ENCODE measurements around the gene MMP24.
"Not testable (repeated sequence)": the region's sequence is repeated elsewhere in the genome, so short reads cannot be mapped to it uniquely, and the experiment has no call there.

Gene MMP24

DNA sequence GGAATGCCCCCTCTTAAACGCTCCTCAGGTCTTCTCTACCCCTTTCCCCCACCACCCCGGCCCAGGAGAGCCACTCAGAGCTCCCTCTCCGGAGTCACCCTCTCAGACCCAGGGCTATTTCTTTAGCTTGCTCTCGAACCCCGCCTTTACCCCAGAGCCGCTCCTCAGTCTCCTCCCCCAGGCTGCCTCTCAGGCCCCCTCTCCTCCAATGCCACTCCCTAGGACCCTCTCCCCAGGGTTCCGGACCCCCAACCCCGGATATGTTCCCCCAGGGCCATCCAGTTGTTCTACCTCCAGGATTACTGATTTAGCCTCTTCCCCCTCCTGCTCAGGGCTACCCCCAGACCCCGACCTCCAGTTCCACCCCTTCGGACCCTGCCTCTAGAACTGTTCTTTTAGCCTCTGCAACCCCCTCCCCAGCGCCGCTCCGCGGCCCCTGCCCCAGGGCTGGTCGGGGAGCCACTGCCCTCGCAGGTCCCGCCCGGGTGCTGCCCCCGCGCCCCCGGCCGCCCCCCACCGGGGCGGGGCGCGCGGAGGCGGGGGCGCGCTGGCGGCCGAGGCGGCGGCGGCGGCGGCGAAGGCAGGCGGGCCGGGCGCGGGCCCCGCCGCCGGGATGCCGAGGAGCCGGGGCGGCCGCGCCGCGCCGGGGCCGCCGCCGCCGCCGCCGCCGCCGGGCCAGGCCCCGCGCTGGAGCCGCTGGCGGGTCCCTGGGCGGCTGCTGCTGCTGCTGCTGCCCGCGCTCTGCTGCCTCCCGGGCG lies at the start of gene MMP24:
MMP24 (plus strand) TSS at position 565 of the 758 bp plus-strand sequence; CDS start at position 614, 49 bp downstream.
- no peak for DNase-seq (ENCODE audit: low read depth)

DNA sequence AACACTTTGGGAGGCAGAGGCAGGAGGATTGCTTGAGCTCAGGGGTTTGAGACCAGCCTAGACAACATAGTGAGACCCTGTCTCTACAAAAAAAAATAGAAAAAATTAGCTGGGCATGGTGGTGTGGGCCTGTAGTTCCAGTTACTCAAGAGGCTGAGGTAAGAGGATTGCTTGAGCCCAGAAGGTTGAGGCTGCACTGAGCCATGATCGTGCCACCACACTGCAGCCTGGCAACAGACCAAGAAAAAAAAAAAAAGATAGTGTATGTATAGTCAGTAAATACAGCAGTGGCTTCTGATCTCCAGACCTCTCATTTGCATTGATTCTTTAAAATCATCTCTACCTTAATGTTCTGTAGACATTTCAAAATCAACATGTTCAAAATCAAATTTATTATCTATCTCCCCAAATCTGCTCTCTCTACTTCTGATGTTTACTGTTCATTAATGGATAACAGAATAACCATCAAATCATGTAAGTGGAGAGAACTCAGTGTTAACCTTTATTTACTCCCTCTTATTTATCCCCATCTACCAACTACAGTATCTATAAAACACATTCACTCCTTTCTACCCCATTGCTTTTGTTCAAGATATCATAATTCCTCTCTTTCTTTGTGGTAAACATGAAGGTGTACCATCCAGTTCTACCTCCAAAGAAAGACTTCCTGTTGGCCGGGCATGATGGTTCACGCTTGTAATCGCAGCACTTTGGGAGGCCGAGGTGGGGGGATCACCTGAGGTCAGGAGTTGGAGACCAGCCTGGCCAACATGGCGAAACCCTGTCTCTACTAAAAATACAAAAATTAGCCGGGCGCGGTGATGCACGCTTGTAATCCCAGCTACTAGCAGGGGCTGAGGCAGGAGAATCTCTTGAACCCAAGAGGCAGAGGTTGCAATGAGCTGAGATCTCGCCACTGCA lies 46.9 kb upstream of the MMP24 start:
- no peak for DNase-seq (ENCODE audit: low read depth)

DNA sequence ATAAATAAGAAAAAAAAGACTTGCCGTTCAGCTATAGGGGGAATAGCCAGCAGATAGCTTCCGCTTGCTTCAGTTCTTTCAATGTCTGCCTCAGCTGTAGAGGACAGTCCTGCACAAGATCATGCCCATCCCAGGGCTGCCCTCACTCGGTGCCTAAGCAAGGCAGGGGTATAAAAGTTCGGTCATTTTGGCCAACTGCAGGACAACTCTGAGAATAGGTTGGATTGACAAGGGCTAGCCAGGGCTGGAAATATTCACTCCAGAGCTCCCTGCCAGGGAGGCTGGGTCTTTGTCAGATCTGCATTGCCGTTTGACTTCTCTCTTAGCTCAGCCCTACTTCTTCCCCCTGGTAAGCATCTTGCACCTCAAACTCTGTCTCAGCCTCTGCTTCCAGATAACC lies 46.2 kb upstream of the MMP24 start:
- no peak for DNase-seq (ENCODE audit: low read depth)

DNA sequence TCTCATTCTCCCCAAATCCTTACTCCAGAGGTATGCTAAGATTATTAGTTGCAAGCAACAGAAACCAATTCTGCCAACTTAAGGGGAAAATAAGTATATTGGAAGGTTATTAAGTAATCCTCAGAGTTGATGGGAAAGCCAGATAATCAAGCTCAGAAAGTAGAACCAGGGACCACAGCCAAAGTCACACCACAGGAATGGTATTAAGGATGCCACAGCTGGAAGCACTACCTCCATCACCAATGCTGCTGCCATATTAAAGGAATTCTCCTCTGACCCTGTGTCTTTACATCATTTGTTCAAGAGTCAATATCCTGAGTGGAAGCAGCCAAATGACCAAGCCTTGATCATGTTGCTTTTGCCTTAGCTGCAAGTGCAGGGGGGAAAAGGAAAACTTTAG lies 44.8 kb upstream of the MMP24 start:
- DNase-seq (ENCODE audit: low read depth): no peak

DNA sequence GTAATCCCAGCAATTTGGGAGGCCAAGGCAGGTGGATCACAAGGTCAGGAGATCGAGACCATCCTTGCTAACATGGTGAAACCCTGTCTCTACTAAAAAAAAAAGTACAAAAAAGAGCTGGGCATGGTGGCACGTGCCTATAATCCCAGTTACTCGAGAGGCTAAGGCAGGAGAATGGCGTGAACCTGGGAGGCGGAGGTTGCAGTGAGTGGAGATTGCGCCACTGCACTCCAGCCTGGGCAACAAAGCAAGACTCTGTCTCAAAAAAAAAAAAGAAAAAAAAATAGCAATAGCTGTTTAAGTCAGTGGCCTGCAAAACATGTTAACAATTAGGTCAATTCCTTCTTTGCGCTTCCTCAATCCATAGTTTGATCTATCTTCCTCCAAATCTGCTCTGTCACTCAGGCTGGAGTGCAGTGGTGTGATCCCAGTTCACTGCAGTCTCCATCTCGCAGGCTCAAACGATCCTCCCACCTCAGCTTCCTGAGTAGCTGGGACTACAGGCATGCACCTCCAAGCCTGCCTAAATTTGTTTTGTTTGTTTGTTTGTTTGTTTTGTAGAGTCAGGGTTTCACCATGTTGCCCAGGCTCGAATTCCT lies 39.7 kb upstream of the MMP24 start:
- not testable (repeated sequence) for DNase-seq (ENCODE audit: low read depth)

DNA sequence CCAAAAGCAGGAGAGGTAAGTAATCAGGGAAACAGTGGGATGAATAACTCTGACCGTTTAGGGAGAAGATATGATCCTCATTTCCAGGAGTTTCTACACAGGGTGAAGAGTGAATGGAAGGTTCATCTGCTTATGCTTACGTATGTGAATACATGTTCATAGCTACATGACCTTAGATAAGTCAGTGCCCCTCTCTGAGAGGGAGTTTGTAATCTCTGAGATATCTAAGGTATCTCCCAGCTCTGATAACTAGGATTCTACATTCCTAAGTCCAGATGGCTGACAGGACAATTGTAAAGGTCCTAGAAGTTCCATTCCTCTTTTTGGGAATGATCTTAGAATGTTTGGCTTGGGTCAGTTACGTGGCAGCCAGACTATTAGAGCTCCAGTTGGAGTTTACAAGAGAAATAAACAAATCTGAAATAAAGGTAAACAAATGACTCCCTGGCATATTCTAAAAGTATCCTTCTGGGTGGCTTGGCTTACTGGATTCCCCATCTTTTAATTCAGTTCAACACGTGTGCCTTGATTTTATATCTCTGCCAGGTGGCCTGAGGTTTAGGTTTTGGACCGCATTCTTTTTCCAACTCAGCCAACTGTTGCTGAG lies 38.8 kb upstream of the MMP24 start:
- no peak for DNase-seq (ENCODE audit: low read depth)

DNA sequence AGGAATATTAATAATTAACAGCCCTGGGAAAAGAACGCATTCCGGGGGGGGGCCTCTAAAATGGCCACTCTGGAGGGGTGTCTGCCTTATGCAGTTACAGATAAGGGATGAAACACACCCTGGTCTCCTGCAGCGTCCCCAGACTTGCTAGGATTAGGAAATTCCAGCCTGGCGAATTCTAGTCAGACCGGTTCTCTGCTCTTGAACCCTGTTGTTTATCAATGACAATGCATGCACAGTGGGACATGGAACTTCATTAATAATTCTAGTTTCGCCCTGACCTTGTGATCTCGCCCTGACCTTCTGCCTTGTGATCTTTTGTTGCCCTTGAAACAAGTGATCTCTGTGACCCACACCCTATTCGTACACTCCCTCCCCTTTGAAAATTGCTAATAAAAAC lies 37.3 kb upstream of the MMP24 start:
- not testable (repeated sequence) for DNase-seq (ENCODE audit: low read depth)

DNA sequence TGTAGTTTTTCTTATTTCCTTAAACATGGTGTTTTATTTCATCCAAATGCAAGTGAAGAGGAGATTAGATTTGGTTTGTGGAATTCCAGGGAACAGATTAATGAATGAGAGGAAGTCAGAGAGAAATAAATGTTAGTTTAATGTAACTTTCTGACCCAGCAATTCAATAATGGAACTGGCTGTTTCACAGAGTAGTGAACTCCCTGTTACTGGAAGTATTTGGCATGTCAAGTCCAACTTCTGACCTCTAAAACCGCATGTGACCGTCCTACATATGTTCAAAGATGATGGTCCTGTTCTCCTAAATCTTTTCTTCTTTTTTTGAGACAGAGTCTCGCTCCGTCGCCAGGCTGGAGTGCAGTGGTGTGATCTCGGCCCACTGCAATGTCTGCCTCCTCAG lies 35.9 kb upstream of the MMP24 start:
- DNase-seq (ENCODE audit: low read depth): no peak

DNA sequence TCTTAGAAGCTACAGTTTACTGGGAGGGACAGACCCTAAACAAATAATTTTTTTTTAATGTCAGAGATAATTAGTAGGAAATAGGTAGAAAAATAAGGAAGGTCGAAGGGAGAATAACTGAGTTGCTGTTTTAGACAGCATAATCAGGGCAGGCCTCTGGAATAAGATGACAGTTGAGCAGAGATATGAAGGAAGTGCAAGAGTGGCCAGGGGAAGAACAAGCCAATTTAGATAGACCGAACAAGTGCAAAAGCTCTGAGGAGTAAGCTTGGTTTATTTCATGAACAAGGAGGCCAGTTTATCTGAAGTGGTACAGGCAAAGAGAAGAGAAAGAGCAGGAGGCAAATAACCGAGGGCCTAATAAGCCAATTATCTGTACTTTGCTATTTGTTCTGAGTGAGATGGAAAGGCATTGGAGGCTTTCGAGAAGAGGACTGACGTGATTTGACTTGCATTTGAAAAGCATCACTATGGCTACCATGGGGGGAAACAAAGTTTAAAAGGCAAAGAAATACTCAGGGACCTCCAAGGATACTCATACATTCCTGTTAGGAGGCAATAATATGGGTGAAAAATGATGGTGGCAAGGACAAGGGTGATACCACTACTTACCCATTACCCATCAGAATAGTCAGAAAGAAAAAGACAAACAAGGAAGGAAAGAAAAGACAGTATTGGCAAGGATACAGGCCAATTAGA lies 34.9 kb upstream of the MMP24 start:
- no peak for DNase-seq (ENCODE audit: low read depth)

DNA sequence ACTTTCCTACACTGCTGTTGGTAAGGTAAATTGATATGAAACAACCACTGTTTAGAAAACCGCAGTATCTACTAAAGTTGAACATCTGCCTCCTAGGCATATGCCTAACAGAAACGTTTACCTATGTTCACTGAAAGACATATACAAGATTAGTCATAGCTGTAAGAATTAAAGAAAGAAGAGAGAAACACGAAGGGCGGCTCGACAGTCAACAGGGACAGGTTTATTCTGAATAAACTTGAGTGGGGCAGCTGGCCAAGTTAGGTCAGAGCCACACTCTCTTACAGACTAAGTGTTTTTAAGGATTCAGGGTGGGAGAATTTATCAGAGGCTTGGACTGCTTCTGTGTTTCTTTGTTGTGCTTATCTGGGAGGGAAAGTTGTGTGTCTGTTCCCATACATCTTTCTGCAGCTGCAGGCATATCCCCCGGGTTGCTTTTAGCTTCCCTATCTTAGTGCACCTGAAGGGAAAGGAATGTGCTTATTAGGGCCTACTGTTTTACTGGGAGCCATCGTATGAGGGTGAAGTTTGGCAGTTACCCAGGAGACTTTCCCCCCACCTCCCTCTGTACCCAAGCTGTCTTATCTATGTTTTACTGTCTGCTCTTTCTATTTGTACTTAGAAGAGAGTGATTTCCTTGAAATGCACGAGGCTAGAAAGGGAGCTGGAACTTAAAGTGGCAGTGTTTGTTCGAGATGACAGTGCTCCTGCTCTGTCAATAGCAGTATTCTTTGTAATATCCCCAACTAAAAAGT lies 34.2 kb upstream of the MMP24 start:
- no peak for DNase-seq (ENCODE audit: low read depth)

DNA sequence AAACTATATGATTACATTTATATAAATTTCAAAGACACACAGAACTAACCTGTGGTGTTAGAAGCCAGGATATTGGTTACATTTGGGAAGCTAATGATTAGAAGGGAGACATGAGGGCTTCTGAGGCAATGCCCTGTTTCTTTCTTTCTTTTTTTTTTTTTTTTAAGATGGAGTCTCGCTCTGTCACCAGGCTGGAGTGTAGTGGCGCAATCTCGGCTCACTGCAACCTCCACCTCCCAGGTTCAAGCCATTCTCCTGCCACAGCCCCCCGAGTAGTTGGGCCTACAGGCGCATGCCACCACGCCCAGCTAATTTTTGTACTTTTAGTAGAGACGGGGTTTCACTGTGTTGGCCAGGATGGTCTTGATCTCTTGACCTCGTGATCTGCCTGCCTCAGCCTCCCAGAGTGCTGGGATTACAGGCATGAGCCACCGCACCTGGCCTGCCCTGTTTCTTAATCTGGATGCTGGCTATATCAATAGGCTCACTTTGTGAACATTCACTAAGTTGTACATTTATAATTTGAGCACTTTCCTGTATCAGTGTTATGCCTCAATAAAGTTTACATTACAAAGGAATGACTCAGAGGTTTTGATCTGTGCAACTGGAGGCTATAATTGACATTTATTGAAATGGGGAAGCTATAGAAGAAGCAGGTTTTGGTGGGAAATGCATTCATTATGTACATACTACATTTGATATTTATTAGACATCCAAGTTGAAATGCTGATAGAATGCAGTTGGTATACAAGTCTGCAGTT lies 33.3 kb upstream of the MMP24 start:
- not testable (repeated sequence) for DNase-seq (ENCODE audit: low read depth)

DNA sequence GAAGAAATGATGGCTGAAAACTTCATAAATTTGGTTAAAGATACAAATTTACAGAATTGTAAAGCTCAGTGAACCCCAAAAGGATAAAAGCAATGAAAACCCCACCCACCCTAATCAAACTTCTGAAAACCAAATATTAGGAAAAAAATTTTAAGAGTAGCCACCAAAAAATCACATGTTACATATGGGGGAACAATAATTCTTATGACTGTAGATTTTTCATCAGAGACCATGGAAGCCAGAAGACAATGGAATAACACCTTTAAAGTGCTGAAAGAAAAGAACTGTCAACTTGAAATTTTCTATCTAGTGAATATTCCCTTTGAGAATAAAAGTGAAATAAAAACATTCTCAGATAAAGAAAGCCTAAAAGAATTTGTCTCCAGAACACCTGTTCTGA lies 30.2 kb upstream of the MMP24 start:
- DNase-seq (ENCODE audit: low read depth): no peak

DNA sequence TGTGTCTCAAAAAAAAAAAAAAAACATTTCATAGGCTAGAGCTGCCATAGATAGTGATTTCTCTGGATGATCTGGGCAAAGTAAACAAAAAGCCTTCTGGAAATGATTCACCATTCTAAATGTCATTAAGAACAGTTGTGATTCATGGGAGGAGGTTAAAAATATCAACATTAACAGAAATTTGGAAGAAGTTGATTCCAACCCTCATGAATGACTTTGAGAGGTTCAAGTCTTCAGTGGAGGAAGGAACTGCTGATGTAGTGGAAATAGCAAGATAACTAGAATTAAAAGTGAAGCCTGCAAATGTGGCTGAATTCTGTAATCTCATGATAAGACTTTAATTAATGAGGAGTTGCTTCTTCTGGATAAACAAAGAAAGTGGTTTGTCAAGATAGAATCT lies 26.8 kb upstream of the MMP24 start:
- DNase-seq (ENCODE audit: low read depth): no peak

DNA sequence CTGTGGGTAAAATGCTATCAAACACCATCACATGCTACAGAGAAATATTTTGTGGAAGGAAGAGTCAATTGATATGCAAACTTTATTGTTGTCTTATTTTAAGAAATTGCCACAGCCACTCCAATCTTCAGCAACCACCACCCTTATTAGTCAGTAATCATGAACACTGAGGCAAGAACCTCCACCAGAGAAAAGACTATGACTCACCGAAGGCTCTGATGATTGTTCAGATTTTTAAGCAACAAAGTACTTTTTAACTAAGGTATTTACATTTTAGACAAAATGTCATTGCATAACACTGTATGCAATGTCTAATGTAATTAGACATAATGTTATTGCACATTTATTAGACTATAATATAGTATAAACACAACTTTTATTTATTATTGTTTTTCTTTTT lies 26.2 kb upstream of the MMP24 start:
- no peak for DNase-seq (ENCODE audit: low read depth)

DNA sequence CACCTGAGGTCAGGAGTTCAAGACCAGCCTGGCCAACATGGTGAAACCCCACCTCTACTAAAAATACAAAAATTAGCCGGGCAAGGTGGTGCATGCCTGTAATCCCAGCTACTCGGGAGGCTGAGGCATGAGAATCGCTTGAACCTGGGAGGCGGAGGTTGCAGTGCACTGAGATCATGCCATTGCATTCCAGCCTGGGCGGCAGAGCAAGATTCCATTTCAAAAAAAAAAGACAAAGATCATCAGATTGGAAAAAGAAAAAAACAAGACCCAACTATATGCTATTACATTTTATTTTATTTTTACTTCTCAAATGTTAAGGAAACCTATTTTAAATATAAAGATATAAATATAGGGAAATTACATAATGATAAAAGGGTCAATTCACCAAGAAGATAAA lies 25.0 kb upstream of the MMP24 start:
- not testable (repeated sequence) for DNase-seq (ENCODE audit: low read depth)

DNA sequence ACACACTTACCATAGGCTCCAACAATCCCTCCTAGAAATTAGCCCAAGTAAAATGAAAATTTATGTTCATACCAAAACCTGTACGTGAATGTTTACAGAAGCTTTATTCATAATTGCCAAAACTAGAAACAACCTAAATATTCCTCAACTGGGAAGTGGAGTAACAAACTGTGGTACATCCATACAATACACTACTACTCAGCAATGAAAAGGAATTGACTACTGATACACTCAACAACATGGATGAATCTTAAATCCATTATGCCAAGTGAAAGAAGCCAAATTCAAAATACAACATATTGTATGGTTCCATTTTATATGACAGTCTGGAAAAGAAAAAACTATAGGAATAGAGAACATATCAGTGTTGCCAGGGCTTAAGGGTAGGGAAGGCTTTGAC lies 19.7 kb upstream of the MMP24 start:
- DNase-seq (ENCODE audit: low read depth): no peak

DNA sequence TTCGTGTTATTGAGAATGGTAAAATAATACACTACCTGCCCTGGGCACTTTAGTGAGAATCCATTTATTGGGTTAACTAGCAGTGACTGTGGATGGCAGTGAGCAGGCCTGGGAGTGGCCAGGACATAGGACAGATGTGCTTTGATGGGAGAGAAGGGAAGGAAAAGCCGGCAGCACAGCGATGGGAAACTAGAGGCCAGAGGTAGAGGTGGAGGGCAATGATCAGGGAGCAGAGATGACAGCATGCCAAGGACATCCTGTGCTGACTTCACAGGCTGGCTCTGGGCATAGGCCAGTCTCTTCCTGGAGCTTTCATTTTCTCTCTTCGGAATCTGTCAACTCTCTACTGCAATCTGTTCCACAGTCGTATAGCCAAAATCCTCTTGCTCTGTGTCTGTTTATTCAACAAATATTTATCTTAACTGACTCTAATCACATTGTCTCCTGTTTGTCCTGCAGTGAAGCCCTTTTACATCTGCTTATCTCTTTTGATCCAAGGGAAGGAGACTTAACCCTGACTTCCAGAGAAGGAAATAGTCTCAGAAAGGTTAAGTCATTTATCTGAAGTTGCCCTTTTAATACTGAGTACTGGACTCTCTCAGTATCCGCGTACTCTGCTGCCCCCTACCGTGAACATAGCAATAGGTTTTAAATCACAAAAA lies 18.4 kb upstream of the MMP24 start:
- peak; percentile 70 for DNase-seq (ENCODE audit: low read depth)

DNA sequence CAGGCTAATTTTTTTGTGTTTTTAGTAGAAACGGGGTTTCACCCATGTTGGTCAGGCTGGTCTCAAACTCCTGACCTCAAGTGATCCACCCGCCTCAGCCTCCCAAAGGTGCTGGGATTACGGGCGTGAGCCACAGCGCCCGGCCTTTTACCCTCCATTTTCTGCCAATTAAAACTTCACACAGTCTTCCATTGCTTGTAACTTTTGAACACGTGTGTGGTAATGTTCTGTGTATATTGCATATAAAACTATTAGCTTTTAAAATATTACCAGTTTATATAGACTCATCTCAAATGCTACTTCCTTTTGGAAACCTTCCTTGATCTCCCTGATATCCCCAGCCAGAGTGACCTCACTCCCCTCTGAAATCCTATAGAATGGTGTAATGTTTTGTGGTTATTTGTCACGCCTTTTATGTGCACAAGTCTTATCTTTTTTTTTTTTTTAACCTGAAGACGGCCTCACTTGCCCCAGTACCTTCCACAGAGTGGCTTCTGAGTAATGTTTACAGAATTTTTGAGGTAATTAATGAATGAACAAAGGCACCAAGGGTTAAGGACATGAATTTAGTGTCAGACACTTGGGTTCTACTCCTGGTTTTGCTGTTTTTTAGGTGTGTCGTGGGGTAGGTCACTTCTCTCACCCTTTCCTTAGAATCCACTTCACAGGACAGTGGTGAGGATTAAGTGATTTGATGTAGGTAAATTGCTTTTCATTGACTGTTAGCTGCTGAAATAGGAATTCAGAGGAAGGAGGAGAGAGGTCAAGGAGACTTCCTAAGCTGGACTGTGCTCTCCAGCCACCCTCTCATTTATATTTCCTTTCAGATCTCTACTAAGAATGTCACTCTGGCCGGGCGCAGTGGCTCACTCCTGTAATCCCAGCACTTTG lies 11.2 kb upstream of the MMP24 start:
- no peak for DNase-seq (ENCODE audit: low read depth)

DNA sequence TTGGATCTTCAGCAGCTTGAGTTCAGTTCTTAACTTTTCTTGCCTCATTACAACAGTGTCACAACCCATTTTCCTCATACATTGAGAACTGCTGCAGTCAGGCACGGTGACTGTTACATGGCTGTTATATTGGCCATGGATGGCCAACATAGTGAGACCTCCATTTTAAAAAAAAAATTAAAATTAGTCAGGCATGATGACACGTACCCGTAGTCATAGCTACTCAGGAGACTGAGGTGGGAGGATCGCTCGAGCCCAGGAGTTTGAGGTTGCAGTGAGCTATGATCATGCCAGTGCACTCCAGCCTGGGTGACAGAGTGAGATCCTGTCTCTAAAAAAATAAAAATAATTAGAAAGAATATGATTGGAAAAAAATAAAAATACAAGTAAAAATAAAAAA lies 9.9 kb upstream of the MMP24 start:
- DNase-seq (ENCODE audit: low read depth): no peak
